Uterus (tissue), 4 donors: ENCODE measurements around the gene S100A7. TPM values are rescaled to one million over a fixed set of nuclear protein-coding genes. Genes with fewer than 3 reads are reported as not detected.

Experiments used
- DNase-seq, 2 donors: peaks; one replicate each; pipeline ENCODE4 v3.0.0-alpha.2; 2019 to 2020
- H3K27ac ChIP-seq, 2 donors: fragments of 200-600 bp; sonication (generic); 1 replicate in 1 of 2; 2 replicates in 1 of 2; pipeline ENCODE4 v1.5.1; 2016 to 2018
- H3K27me3 ChIP-seq, 2 donors: fragments of 200-600 bp; sonication (generic); one replicate each; pipeline ENCODE4 v1.5.1; 2018 to 2019; ENCODE audit warnings: control low read depth in 1 of 2
- H3K36me3 ChIP-seq, 2 donors: fragments of 200-600 bp; sonication (generic); one replicate each; pipeline ENCODE4 v1.5.1; 2019; ENCODE audit warnings: control low read depth in 1 of 2
- H3K4me1 ChIP-seq, 2 donors: fragments of 200-600 bp; sonication (generic); one replicate each; pipeline ENCODE4 v1.5.1; 2018 to 2019; ENCODE audit warnings: control low read depth in 1 of 2
- H3K4me3 ChIP-seq, 2 donors: fragments of 200-600 bp; sonication (generic); 1 replicate in 1 of 2; 2 replicates in 1 of 2; pipeline ENCODE4 v1.5.1; 2018 to 2019; ENCODE audit warnings: mild to moderate bottlenecking in 1 of 2
- H3K9me3 ChIP-seq, 2 donors: fragments of 200-600 bp; sonication (generic); one replicate each; pipeline ENCODE4 v1.5.1; 2019; ENCODE audit warnings: control low read depth in 1 of 2
- POLR2A ChIP-seq, 2 donors: fragments of 450-650 bp; IDR thresholded peaks; one replicate each; pipeline ENCODE4 v1.6.1; 2016; ENCODE audit warnings: antibody characterized with exemption in 2 of 2, mild to moderate bottlenecking in 1 of 2, moderate library complexity in 1 of 2
- intact Hi-C: fragments of 100-400 bp; cut with DNase I; formaldehyde crosslinking; loops from one replicate; pipeline ENCODE4 v1.15.1; 2023; ENCODE audit warnings: low total_unique reads
- total RNA-seq, 4 donors: library from RNA; depleted of rRNA in 3 of 4; stranded (reverse); fragments of >200 nt in 3 of 4; gene quantifications; one replicate each; pipeline versions ENCODE4 v1.1.0 to v1.2.4, GENCODE V29; 2014 to 2023
- TF ChIP-seq, protein P1 (sequence below), 4 experiments: fragments of 200-600 bp in 2 of 4; fragments of 450-650 bp in 2 of 4; sonication (generic) in 2 of 4; IDR thresholded peaks; one replicate each; pipeline ENCODE4 v1.5.1; 2016 to 2019; ENCODE audit warnings: antibody characterized with exemption in 4 of 4, mild to moderate bottlenecking in 2 of 4, moderate library complexity in 1 of 4
- donor health status: DM: yes; HTN: yes; CAD: no.

Gene S100A7
- total RNA-seq, 4 donors from 2014 or later: 3.5 TPM; not detected in 3

DNA sequence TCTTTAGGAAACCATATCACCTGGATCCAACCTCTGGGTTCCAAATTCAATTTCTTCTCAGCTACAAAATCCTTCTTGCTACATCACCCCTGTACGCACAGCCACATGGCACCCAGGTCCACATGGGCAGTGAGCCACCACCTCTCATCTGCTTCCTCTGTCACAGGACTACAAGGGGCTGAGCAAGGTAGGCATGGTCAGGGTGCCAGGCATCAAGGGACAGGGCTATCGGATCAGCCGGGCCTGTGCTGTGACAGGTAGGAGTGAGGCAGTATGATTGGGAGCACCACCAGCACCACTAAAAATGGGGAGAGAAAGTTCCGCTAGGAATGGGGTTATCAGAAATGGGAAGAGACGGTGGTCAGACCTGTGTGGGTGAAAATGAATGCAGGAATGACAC is 45.9 kb upstream of the S100A7 start:
- H3K36me3 ChIP-seq: no peaks in the 10 kb centered on the region
- no peak overlapping the region for H3K4me3 ChIP-seq
- peak; percentile 50 to 58 for DNase-seq
- peak overlapping the region; percentile 84 to 92 for H3K27ac ChIP-seq
- H3K9me3 ChIP-seq: no peaks in the 10 kb centered on the region
- H3K4me1 ChIP-seq: peaks cover 8 to 21% of the 10 kb centered on the region in 2 donors
- H3K27me3 ChIP-seq: no peaks in the 10 kb centered on the region
- intact Hi-C loops: no loop called here
- no peak for TF ChIP-seq POLR2A (IDR thresholded peaks at IDR 0.05)
- TF ChIP-seq, protein P1, sequence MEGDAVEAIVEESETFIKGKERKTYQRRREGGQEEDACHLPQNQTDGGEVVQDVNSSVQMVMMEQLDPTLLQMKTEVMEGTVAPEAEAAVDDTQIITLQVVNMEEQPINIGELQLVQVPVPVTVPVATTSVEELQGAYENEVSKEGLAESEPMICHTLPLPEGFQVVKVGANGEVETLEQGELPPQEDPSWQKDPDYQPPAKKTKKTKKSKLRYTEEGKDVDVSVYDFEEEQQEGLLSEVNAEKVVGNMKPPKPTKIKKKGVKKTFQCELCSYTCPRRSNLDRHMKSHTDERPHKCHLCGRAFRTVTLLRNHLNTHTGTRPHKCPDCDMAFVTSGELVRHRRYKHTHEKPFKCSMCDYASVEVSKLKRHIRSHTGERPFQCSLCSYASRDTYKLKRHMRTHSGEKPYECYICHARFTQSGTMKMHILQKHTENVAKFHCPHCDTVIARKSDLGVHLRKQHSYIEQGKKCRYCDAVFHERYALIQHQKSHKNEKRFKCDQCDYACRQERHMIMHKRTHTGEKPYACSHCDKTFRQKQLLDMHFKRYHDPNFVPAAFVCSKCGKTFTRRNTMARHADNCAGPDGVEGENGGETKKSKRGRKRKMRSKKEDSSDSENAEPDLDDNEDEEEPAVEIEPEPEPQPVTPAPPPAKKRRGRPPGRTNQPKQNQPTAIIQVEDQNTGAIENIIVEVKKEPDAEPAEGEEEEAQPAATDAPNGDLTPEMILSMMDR (IDR thresholded peaks at IDR 0.05): no peak

DNA sequence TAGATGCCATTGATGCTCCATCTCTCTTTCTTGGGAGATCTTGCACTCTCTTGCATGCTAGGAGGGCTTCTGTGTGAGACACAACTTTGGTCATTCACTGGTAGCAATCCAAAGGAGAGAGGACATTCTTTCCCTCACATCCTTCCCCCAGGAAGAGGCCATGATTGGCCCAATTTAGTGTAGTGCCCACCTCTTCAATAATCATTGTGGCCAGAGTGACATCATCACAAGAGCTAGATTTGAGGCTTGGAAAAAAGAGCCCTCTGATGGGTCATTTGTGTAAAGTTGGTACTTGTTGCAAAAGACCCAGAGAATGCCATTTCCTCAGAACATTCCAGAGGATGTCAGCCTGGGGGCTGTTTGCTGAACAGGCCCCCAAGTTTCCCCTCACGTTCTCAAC is 45.1 kb upstream of the S100A7 start:
- no peak overlapping the region for H3K4me3 ChIP-seq
- peaks cover 8 to 17% of the 10 kb centered on the region in 2 donors for H3K4me1 ChIP-seq
- H3K27ac ChIP-seq: peak overlapping the region; percentile 84 to 92
- H3K27me3 ChIP-seq: no peaks in the 10 kb centered on the region
- no peak for DNase-seq
- intact Hi-C loops: no loop called here
- H3K9me3 ChIP-seq: no peaks in the 10 kb centered on the region
- H3K36me3 ChIP-seq: no peaks in the 10 kb centered on the region
- TF ChIP-seq, protein P1 (IDR thresholded peaks at IDR 0.05): no peak
- no peak for TF ChIP-seq POLR2A (IDR thresholded peaks at IDR 0.05)

DNA sequence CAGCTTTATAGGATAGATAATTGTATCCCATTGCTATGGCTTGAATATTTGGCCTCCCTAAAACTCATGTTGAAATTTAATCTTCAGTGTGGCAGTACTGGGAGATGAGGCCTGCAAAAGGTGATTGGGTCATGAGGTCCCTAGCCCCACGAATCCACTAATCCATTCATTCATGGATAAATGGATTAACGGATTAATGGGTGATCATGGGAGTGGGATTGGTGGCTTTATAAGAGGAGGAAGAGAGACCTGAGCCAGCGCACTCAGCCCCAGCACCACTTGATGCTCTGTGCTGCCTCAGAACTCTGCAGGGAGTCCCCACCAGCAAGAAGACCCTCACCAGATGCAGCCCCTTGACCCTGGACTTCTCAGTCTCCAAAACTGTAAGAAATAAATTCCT is 43.3 kb upstream of the S100A7 start:
- H3K27me3 ChIP-seq: no peaks in the 10 kb centered on the region

DNA sequence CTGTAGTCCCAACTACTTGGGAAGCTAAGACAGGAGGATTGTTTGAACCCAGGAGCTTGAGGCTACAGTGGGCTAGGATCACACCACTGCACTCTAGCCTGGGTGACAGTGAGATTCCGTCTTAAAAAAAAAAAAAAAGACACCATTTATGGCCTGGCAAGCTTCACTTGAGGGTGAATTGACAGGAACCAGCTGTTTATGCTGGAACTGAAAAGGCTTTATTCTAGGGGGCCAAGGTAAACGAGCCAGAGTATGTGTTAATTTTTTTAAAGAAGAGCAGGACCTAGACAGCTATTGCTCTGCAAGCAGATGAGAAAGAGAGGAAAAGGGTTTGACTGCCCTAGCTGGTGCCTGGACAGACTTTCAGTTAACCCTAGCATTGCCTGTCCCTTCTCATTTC is 38.3 kb upstream of the S100A7 start:
- DNase-seq: no peak
- TF ChIP-seq POLR2A (IDR thresholded peaks at IDR 0.05): no peak
- TF ChIP-seq, protein P1 (IDR thresholded peaks at IDR 0.05): no peak
- no peaks in the 10 kb centered on the region for H3K9me3 ChIP-seq
- no peak overlapping the region for H3K27ac ChIP-seq
- no peaks in the 10 kb centered on the region for H3K36me3 ChIP-seq
- H3K4me3 ChIP-seq: no peak overlapping the region
- H3K27me3 ChIP-seq: no peaks in the 10 kb centered on the region
- intact Hi-C loops: no loop called here
- no peaks in the 10 kb centered on the region for H3K4me1 ChIP-seq

More for the DNA sequence above, 43.3 kb upstream of the S100A7 start:
- Histone ChIP-seq H3K36me3 (no peaks in the 10 kb centered on the region), H3K4me1 (peaks cover 8 to 17% of the 10 kb centered on the region in 2 donors), H3K9me3 (no peaks in the 10 kb centered on the region), H3K4me3 (no peak overlapping the region), H3K27ac (no peak overlapping the region)
- DNase-seq: no peak
- intact Hi-C loops: no loop called here
- TF ChIP-seq, protein P1 (IDR thresholded peaks at IDR 0.05): no peak
- no peak for TF ChIP-seq POLR2A (IDR thresholded peaks at IDR 0.05)

DNA sequence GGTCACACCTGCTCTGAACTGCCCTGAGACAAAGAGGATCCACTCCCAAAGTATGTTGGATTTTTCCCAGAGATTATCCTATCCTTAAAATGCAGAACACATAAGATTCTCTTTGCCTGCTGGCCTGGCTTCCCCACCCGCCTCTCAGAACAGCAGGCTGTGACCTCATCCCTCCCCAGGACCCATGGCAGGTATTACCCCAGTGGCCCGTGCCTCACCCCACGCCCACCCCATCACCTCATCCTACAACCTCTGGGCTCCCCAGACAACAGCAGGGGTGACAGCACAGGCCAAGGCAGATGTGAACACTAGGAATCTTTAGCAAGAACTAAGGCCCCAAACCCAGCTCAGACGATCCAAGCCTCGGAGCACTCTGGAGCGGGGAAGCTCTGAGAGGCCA is 35.1 kb upstream of the S100A7 start:
- Histone ChIP-seq H3K4me3 (no peak overlapping the region), H3K9me3 (no peaks in the 10 kb centered on the region), H3K4me1 (peaks cover 0 to 4% of the 10 kb centered on the region in 2 donors), H3K36me3 (no peaks in the 10 kb centered on the region), H3K27me3 (no peaks in the 10 kb centered on the region), H3K27ac (peak overlapping the region; percentile 54 to 65)
- intact Hi-C loops: no loop called here
- no peak for DNase-seq
- TF ChIP-seq POLR2A (IDR thresholded peaks at IDR 0.05): no peak
- TF ChIP-seq, protein P1 (IDR thresholded peaks at IDR 0.05): no peak
